GM23338 (cell line): ENCODE data around the gene CDC42EP5. TPM values are rescaled to one million over a fixed set of nuclear protein-coding genes. Genes with fewer than 3 reads are reported as not detected.

Experiments
- ATAC-seq: fragments of 200-7000 bp; cut with Tn5 transposase; 3 replicates; pipeline ENCODE4 v1.9.1; 2020
- DNase-seq: peaks from one replicate; pipeline ENCODE4 v3.0.0-alpha.2; 2015; ENCODE audit warnings: low spot score
- H2AFZ ChIP-seq: fragments of 200-600 bp; sonication (generic); 2 replicates; pipeline ENCODE4 v1.8.0; 2016; ENCODE audit warnings: antibody characterized with exemption, mild to moderate bottlenecking, moderate library complexity
- H3F3A ChIP-seq: fragments of 200-600 bp; sonication (generic); replicated peaks from 2 replicates; pipeline ENCODE4 v1.8.0; 2017; ENCODE audit warnings: antibody characterized with exemption, mixed run types, low read depth
- H3K27ac ChIP-seq: fragments of 200-600 bp; sonication (generic); 2 replicates; pipeline ENCODE4 v1.6.1; 2016; ENCODE audit warnings: low read depth
- H3K27me3 ChIP-seq: fragments of 200-600 bp; sonication (generic); 2 replicates; pipeline ENCODE4 v1.8.0; 2016; ENCODE audit warnings: mild to moderate bottlenecking, mixed run types, moderate library complexity; ENCODE audit not compliant: insufficient read depth
- H3K36me3 ChIP-seq: fragments of 200-600 bp; sonication (generic); 2 replicates; pipeline ENCODE4 v1.8.0; 2016; ENCODE audit warnings: mild to moderate bottlenecking; ENCODE audit not compliant: insufficient read depth
- H3K4me1 ChIP-seq: fragments of 200-600 bp; sonication (generic); 2 replicates; pipeline ENCODE4 v1.8.0; 2016; ENCODE audit warnings: mild to moderate bottlenecking, moderate library complexity; ENCODE audit not compliant: insufficient read depth
- H3K4me2 ChIP-seq: fragments of 200-600 bp; sonication (generic); 2 replicates; pipeline ENCODE4 v1.7.1; 2017; ENCODE audit warnings: mixed run types
- H3K4me3 ChIP-seq: fragments of 200-600 bp; sonication (generic); 2 replicates; pipeline ENCODE4 v1.6.1; 2016; ENCODE audit warnings: mixed run types
- H3K79me2 ChIP-seq: fragments of 200-600 bp; sonication (generic); replicated peaks from 2 replicates; pipeline ENCODE4 v1.8.0; 2017; ENCODE audit warnings: mild to moderate bottlenecking; ENCODE audit not compliant: insufficient read depth
- H3K9me2 ChIP-seq: fragments of 200-600 bp; sonication (generic); 2 replicates; pipeline ENCODE4 v1.8.0; 2017; ENCODE audit not compliant: insufficient read depth
- H4K20me1 ChIP-seq: fragments of 200-600 bp; sonication (generic); replicated peaks from 2 replicates; pipeline ENCODE4 v1.8.0; 2017; ENCODE audit warnings: mild to moderate bottlenecking; ENCODE audit not compliant: insufficient read depth
- H3K27ac Mint-ChIP-seq: 2 replicates; pipeline ENCODE4 v1.8.0; 2020; ENCODE audit warnings: inconsistent platforms, mild to moderate bottlenecking, moderate library complexity, mixed read lengths
- H3K27me3 Mint-ChIP-seq: 3 replicates; pipeline ENCODE4 v1.8.0; 2022; ENCODE audit warnings: low read depth, mild to moderate bottlenecking, moderate library complexity, mixed read lengths, inconsistent platforms; ENCODE audit not compliant: insufficient read depth, poor library complexity
- H3K36me3 Mint-ChIP-seq: 3 replicates; pipeline ENCODE4 v1.8.0; 2021; ENCODE audit warnings: low read depth, mild to moderate bottlenecking, inconsistent platforms, moderate library complexity, mixed read lengths
- H3K4me1 Mint-ChIP-seq: 3 replicates; pipeline ENCODE4 v1.8.0; 2020; ENCODE audit warnings: mild to moderate bottlenecking, inconsistent platforms, mixed read lengths
- H3K4me3 Mint-ChIP-seq: 3 replicates; pipeline ENCODE4 v1.8.0; 2021; ENCODE audit warnings: moderate library complexity, mild to moderate bottlenecking, inconsistent platforms, mixed read lengths
- H3K9me3 Mint-ChIP-seq: 3 replicates; pipeline ENCODE4 v1.8.0; 2020; ENCODE audit warnings: moderate library complexity, mild to moderate bottlenecking, inconsistent platforms, mixed read lengths
- CREB1 ChIP-seq: fragments of 250-450 bp; sonication (Bioruptor Pico); IDR thresholded peaks from 2 replicates; pipeline ENCODE4 v1.5.0; 2020; ENCODE audit warnings: low read depth, mild to moderate bottlenecking, moderate library complexity
- EZH2 ChIP-seq: fragments of 200-600 bp; sonication (generic); IDR thresholded peaks from one replicate; pipeline ENCODE4 v1.8.0; 2017; ENCODE audit warnings: antibody characterized with exemption, mild to moderate bottlenecking, low read depth; ENCODE audit not compliant: unreplicated experiment
- EZH2phosphoT487 ChIP-seq: fragments of 200-600 bp; sonication (generic); IDR thresholded peaks from one replicate; pipeline ENCODE4 v1.8.1; 2018; ENCODE audit warnings: antibody characterized with exemption; ENCODE audit not compliant: unreplicated experiment
- JUNB ChIP-seq: IDR thresholded peaks from one replicate; pipeline ENCODE4 v1.6.1; 2016; ENCODE audit warnings: antibody characterized with exemption; ENCODE audit not compliant: unreplicated experiment
- NANOG ChIP-seq: IDR thresholded peaks from 2 replicates; pipeline ENCODE4 v1.6.1; 2016; ENCODE audit warnings: antibody characterized with exemption, borderline replicate concordance
- POLR2AphosphoS5 ChIP-seq: IDR thresholded peaks from 2 replicates; pipeline ENCODE4 v1.6.1; 2016; ENCODE audit warnings: antibody characterized with exemption, low read depth
- STAT1 ChIP-seq: IDR thresholded peaks from one replicate; pipeline ENCODE4 v1.6.1; 2016; ENCODE audit warnings: antibody characterized with exemption; ENCODE audit not compliant: unreplicated experiment
- ZNF114 ChIP-seq: fragments of 250-450 bp; sonication (Bioruptor Pico); IDR thresholded peaks from 2 replicates; pipeline ENCODE4 v1.5.0; 2020; ENCODE audit warnings: mild to moderate bottlenecking, moderate library complexity
- ZNF331 ChIP-seq: fragments of 250-450 bp; sonication (Bioruptor Pico); IDR thresholded peaks from 2 replicates; pipeline ENCODE4 v1.5.0; 2020; ENCODE audit warnings: low read depth, mild to moderate bottlenecking, moderate library complexity
- polyA plus RNA-seq: library from polyadenylated mRNA; unstranded; fragments of >200 nt; fragmentation: Nextera tagmentation; extraction: Ambion mirVana; gene quantifications from 2 replicates; pipeline ENCODE4 v1.2.1, GENCODE V29; 2016
- total RNA-seq: library from RNA; depleted of rRNA; stranded (reverse); fragments of >200 nt; shearing (Covaris generic); gene quantifications from 2 replicates; pipeline ENCODE4 v1.2.3, GENCODE V29; 2014
- TF ChIP-seq, protein P1 (sequence below): IDR thresholded peaks from 2 replicates; pipeline ENCODE4 v1.6.1; 2016; ENCODE audit warnings: antibody characterized with exemption
- TF ChIP-seq, protein P2 (sequence below), 2 experiments: fragments of 200-600 bp in 1 of 2; sonication (generic) in 1 of 2; conservative IDR thresholded peaks; 2 replicates each; pipeline versions ENCODE4 v1.5.1 to v1.6.1; 2016 to 2017; ENCODE audit warnings: antibody characterized with exemption in 2 of 2, low read depth in 2 of 2, mild to moderate bottlenecking in 2 of 2, moderate library complexity in 1 of 2
- TF ChIP-seq, protein P3 (sequence below): IDR thresholded peaks from one replicate; pipeline ENCODE4 v1.6.1; 2018; ENCODE audit warnings: antibody characterized with exemption; ENCODE audit not compliant: unreplicated experiment
- TF ChIP-seq, protein P4 (sequence below): fragments of 250-450 bp; sonication (Bioruptor Pico); IDR thresholded peaks from 2 replicates; pipeline ENCODE4 v1.5.0; 2020; ENCODE audit warnings: mild to moderate bottlenecking, moderate library complexity

The CDC42EP5 gene
- total and polyA plus RNA-seq, 2 experiments from 2014 or later: 1.4 to 3.4 TPM

DNA sequence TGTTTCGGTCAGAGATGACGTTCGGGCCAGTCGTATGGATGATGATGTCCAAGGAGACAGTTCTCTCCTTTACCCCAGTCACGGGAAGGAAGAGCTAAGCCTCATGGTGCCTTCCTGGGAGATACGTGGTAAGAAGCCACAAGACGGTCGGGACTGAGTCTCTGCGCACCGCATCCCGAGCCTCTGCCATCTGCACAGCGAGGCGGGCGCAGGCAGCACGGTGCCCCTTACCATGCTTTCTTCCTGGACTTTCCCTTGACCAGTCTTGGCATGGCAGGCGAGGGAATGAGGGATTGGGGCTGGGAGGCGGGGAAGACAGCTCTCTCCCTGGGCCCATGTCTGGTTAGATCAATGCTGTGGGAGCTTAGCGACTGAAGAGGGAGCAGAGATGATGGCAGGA is 19.5 kb upstream of the CDC42EP5 start:
- no peaks in the 10 kb centered on the region for H3K4me1 Mint-ChIP-seq
- no peak for DNase-seq
- H3K4me3 Mint-ChIP-seq: no peak overlapping the region
- Histone ChIP-seq H3K4me3 (no peak overlapping the region), H2AFZ (no peak overlapping the region), H3K79me2 (no peaks in the 10 kb centered on the region), H3K27me3 (no peaks in the 10 kb centered on the region), H3K27ac (no peak overlapping the region), H3K4me1 (no peaks in the 10 kb centered on the region), H3K4me2 (no peak overlapping the region), H4K20me1 (no peaks in the 10 kb centered on the region), H3F3A (no peaks in the 10 kb centered on the region), H3K36me3 (no peaks in the 10 kb centered on the region), H3K9me2 (no peaks in the 10 kb centered on the region)
- H3K36me3 Mint-ChIP-seq: peaks cover 26% of the 10 kb centered on the region; the same call in 2 of the 3 replicates
- TF ChIP-seq ZNF114 (CRISPR knock-in tag) (no peak), STAT1 (no peak), CREB1 (CRISPR knock-in tag) (no peak), EZH2phosphoT487 (no peak), ZNF331 (CRISPR knock-in tag) (no peak), EZH2 (no peak), JUNB (no peak), NANOG (no peak), POLR2AphosphoS5 (no peak)
- TF ChIP-seq, protein P1, sequence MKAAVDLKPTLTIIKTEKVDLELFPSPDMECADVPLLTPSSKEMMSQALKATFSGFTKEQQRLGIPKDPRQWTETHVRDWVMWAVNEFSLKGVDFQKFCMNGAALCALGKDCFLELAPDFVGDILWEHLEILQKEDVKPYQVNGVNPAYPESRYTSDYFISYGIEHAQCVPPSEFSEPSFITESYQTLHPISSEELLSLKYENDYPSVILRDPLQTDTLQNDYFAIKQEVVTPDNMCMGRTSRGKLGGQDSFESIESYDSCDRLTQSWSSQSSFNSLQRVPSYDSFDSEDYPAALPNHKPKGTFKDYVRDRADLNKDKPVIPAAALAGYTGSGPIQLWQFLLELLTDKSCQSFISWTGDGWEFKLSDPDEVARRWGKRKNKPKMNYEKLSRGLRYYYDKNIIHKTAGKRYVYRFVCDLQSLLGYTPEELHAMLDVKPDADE: no peak
- TF ChIP-seq, protein P2, sequence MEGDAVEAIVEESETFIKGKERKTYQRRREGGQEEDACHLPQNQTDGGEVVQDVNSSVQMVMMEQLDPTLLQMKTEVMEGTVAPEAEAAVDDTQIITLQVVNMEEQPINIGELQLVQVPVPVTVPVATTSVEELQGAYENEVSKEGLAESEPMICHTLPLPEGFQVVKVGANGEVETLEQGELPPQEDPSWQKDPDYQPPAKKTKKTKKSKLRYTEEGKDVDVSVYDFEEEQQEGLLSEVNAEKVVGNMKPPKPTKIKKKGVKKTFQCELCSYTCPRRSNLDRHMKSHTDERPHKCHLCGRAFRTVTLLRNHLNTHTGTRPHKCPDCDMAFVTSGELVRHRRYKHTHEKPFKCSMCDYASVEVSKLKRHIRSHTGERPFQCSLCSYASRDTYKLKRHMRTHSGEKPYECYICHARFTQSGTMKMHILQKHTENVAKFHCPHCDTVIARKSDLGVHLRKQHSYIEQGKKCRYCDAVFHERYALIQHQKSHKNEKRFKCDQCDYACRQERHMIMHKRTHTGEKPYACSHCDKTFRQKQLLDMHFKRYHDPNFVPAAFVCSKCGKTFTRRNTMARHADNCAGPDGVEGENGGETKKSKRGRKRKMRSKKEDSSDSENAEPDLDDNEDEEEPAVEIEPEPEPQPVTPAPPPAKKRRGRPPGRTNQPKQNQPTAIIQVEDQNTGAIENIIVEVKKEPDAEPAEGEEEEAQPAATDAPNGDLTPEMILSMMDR (conservative IDR thresholded peaks at IDR 0.05; ENCODE audit: low read depth in 2 of 2): no peak
- TF ChIP-seq, protein P3, sequence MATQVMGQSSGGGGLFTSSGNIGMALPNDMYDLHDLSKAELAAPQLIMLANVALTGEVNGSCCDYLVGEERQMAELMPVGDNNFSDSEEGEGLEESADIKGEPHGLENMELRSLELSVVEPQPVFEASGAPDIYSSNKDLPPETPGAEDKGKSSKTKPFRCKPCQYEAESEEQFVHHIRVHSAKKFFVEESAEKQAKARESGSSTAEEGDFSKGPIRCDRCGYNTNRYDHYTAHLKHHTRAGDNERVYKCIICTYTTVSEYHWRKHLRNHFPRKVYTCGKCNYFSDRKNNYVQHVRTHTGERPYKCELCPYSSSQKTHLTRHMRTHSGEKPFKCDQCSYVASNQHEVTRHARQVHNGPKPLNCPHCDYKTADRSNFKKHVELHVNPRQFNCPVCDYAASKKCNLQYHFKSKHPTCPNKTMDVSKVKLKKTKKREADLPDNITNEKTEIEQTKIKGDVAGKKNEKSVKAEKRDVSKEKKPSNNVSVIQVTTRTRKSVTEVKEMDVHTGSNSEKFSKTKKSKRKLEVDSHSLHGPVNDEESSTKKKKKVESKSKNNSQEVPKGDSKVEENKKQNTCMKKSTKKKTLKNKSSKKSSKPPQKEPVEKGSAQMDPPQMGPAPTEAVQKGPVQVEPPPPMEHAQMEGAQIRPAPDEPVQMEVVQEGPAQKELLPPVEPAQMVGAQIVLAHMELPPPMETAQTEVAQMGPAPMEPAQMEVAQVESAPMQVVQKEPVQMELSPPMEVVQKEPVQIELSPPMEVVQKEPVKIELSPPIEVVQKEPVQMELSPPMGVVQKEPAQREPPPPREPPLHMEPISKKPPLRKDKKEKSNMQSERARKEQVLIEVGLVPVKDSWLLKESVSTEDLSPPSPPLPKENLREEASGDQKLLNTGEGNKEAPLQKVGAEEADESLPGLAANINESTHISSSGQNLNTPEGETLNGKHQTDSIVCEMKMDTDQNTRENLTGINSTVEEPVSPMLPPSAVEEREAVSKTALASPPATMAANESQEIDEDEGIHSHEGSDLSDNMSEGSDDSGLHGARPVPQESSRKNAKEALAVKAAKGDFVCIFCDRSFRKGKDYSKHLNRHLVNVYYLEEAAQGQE: no peak
- TF ChIP-seq, protein P4, sequence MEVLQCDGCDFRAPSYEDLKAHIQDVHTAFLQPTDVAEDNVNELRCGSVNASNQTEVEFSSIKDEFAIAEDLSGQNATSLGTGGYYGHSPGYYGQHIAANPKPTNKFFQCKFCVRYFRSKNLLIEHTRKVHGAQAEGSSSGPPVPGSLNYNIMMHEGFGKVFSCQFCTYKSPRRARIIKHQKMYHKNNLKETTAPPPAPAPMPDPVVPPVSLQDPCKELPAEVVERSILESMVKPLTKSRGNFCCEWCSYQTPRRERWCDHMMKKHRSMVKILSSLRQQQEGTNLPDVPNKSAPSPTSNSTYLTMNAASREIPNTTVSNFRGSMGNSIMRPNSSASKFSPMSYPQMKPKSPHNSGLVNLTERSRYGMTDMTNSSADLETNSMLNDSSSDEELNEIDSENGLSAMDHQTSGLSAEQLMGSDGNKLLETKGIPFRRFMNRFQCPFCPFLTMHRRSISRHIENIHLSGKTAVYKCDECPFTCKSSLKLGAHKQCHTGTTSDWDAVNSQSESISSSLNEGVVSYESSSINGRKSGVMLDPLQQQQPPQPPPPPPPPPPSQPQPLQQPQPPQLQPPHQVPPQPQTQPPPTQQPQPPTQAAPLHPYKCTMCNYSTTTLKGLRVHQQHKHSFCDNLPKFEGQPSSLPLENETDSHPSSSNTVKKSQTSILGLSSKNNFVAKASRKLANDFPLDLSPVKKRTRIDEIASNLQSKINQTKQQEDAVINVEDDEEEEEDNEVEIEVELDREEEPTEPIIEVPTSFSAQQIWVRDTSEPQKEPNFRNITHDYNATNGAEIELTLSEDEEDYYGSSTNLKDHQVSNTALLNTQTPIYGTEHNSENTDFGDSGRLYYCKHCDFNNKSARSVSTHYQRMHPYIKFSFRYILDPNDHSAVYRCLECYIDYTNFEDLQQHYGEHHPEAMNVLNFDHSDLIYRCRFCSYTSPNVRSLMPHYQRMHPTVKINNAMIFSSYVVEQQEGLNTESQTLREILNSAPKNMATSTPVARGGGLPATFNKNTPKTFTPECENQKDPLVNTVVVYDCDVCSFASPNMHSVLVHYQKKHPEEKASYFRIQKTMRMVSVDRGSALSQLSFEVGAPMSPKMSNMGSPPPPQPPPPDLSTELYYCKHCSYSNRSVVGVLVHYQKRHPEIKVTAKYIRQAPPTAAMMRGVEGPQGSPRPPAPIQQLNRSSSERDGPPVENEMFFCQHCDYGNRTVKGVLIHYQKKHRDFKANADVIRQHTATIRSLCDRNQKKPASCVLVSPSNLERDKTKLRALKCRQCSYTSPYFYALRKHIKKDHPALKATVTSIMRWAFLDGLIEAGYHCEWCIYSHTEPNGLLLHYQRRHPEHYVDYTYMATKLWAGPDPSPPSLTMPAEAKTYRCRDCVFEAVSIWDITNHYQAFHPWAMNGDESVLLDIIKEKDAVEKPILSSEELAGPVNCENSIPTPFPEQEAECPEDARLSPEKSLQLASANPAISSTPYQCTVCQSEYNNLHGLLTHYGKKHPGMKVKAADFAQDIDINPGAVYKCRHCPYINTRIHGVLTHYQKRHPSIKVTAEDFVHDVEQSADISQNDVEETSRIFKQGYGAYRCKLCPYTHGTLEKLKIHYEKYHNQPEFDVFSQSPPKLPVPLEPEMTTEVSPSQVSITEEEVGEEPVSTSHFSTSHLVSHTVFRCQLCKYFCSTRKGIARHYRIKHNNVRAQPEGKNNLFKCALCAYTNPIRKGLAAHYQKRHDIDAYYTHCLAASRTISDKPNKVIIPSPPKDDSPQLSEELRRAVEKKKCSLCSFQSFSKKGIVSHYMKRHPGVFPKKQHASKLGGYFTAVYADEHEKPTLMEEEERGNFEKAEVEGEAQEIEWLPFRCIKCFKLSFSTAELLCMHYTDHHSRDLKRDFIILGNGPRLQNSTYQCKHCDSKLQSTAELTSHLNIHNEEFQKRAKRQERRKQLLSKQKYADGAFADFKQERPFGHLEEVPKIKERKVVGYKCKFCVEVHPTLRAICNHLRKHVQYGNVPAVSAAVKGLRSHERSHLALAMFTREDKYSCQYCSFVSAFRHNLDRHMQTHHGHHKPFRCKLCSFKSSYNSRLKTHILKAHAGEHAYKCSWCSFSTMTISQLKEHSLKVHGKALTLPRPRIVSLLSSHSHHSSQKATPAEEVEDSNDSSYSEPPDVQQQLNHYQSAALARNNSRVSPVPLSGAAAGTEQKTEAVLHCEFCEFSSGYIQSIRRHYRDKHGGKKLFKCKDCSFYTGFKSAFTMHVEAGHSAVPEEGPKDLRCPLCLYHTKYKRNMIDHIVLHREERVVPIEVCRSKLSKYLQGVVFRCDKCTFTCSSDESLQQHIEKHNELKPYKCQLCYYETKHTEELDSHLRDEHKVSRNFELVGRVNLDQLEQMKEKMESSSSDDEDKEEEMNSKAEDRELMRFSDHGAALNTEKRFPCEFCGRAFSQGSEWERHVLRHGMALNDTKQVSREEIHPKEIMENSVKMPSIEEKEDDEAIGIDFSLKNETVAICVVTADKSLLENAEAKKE: no peak
- no peak overlapping the region for H3K27ac Mint-ChIP-seq
- H3K27me3 Mint-ChIP-seq: peaks cover 3% of the 10 kb centered on the region
- H3K9me3 Mint-ChIP-seq: peaks cover 97% of the 10 kb centered on the region
- no peak for ATAC-seq
